ENCODE data around the gene ASIC1.

Gene ASIC1

GRCh38 chr12:50087151-50087550, 29.8 kb downstream of the ASIC1 start:
- ChIA-PET CTCF (interaction anchor here (0.9 to 1.3 kb wide), 2 partner anchors 24 to 86 kb away, joined by 3 to 5 read pairs; no protein-coding TSS in a partner anchor), POLR2A (no interaction called here)
- TF ChIP-seq SP1 (IDR thresholded peaks at IDR 0.05) (no peak), HDGF (IDR thresholded peaks at IDR 0.05; ENCODE audit: borderline replicate concordance) (no peak), TARDBP (IDR thresholded peaks at IDR 0.05) (no peak), CTBP1 (IDR thresholded peaks at IDR 0.05; ENCODE audit: borderline replicate concordance) (no peak), ARNT (IDR thresholded peaks at IDR 0.05) (no peak), FOXA1 (IDR thresholded peaks at IDR 0.05) (no peak), LEF1 (IDR thresholded peaks at IDR 0.05; ENCODE audit: borderline replicate concordance) (no peak)
- no peak for DNase-seq (ENCODE audit: extremely low spot score)

GRCh38 chr12:50087995-50088394, 30.6 kb downstream of the ASIC1 start:
- ChIA-PET POLR2A (interaction anchor here (0.7 kb wide), 1 partner anchor 22 kb away, joined by 3 read pairs; no protein-coding TSS in a partner anchor), CTCF (interaction anchor here (0.9 to 1.3 kb wide), 2 partner anchors 25 to 85 kb away, joined by 3 to 5 read pairs; no protein-coding TSS in a partner anchor)
- DNase-seq (ENCODE audit: extremely low spot score): no peak
- TF ChIP-seq ELF4 (IDR thresholded peaks at IDR 0.05): no peak
- no peak for TF ChIP-seq SUZ12 (IDR thresholded peaks at IDR 0.05)
- no peak for TF ChIP-seq FOXA1 (IDR thresholded peaks at IDR 0.05)
- no peak for TF ChIP-seq ARNT (IDR thresholded peaks at IDR 0.05)
- no peak for TF ChIP-seq FOXM1 (IDR thresholded peaks at IDR 0.05; ENCODE audit: borderline replicate concordance)
- TF ChIP-seq TARDBP (IDR thresholded peaks at IDR 0.05): no peak
- TF ChIP-seq FOXK2 (IDR thresholded peaks at IDR 0.05): no peak
- no peak for TF ChIP-seq HDGF (IDR thresholded peaks at IDR 0.05; ENCODE audit: borderline replicate concordance)
- no peak for TF ChIP-seq NFRKB (IDR thresholded peaks at IDR 0.05)
- TF ChIP-seq SP1 (IDR thresholded peaks at IDR 0.05): no peak
- no peak for TF ChIP-seq L3MBTL2 (conservative IDR thresholded peaks at IDR 0.05)
- no peak for TF ChIP-seq LEF1 (IDR thresholded peaks at IDR 0.05; ENCODE audit: borderline replicate concordance)
- no peak for TF ChIP-seq PKNOX1 (IDR thresholded peaks at IDR 0.05)
- TF ChIP-seq ZNF384 (IDR thresholded peaks at IDR 0.05): no peak
- no peak for TF ChIP-seq BHLHE40 (IDR thresholded peaks at IDR 0.05; ENCODE audit: borderline replicate concordance)
- TF ChIP-seq CTBP1 (IDR thresholded peaks at IDR 0.05; ENCODE audit: borderline replicate concordance): no peak

GRCh38 chr12:50088577-50089335, 31.4 kb downstream of the ASIC1 start:
- ChIA-PET POLR2A (interaction anchor here (0.7 kb wide), 1 partner anchor 22 kb away, joined by 3 read pairs; no protein-coding TSS in a partner anchor), CTCF (interaction anchor here (0.9 to 1.3 kb wide), 3 partner anchors 21 to 84 kb away, joined by 3 to 5 read pairs (median 3); no protein-coding TSS in a partner anchor)
- TF ChIP-seq ARNT (IDR thresholded peaks at IDR 0.05) (no peak), L3MBTL2 (conservative IDR thresholded peaks at IDR 0.05) (no peak), ELF4 (IDR thresholded peaks at IDR 0.05) (no peak), FOXA1 (IDR thresholded peaks at IDR 0.05) (no peak), ZNF384 (IDR thresholded peaks at IDR 0.05) (no peak), NFRKB (IDR thresholded peaks at IDR 0.05) (no peak), FOXK2 (IDR thresholded peaks at IDR 0.05) (no peak), LEF1 (IDR thresholded peaks at IDR 0.05; ENCODE audit: borderline replicate concordance) (no peak), BHLHE40 (IDR thresholded peaks at IDR 0.05; ENCODE audit: borderline replicate concordance) (no peak), SP1 (IDR thresholded peaks at IDR 0.05) (no peak), HDGF (IDR thresholded peaks at IDR 0.05; ENCODE audit: borderline replicate concordance) (no peak), FOXM1 (IDR thresholded peaks at IDR 0.05; ENCODE audit: borderline replicate concordance) (no peak), SUZ12 (IDR thresholded peaks at IDR 0.05) (no peak), CTBP1 (IDR thresholded peaks at IDR 0.05; ENCODE audit: borderline replicate concordance) (no peak), PKNOX1 (IDR thresholded peaks at IDR 0.05) (no peak)
- peak; percentile 59 for DNase-seq (ENCODE audit: extremely low spot score)

- ChIA-PET CTCF (interaction anchor here (0.6 to 1.0 kb wide), 3 partner anchors 11 to 22 kb away, joined by 3 read pairs; no protein-coding TSS in a partner anchor), POLR2A (no interaction called here)
- DNase-seq (ENCODE audit: extremely low spot score): no peak
- no peak for TF ChIP-seq ELF4 (IDR thresholded peaks at IDR 0.05)
- no peak for TF ChIP-seq PKNOX1 (IDR thresholded peaks at IDR 0.05)
- TF ChIP-seq LEF1 (IDR thresholded peaks at IDR 0.05; ENCODE audit: borderline replicate concordance): no peak
- TF ChIP-seq CTBP1 (IDR thresholded peaks at IDR 0.05; ENCODE audit: borderline replicate concordance): no peak
- TF ChIP-seq NFRKB (IDR thresholded peaks at IDR 0.05): no peak
- no peak for TF ChIP-seq ZNF384 (IDR thresholded peaks at IDR 0.05)
- TF ChIP-seq HDGF (IDR thresholded peaks at IDR 0.05; ENCODE audit: borderline replicate concordance): no peak
- no peak for TF ChIP-seq FOXK2 (IDR thresholded peaks at IDR 0.05)
- TF ChIP-seq ARNT (IDR thresholded peaks at IDR 0.05): no peak
- no peak for TF ChIP-seq BHLHE40 (IDR thresholded peaks at IDR 0.05; ENCODE audit: borderline replicate concordance)
- no peak for TF ChIP-seq SUZ12 (IDR thresholded peaks at IDR 0.05)
- TF ChIP-seq TARDBP (IDR thresholded peaks at IDR 0.05): no peak
- TF ChIP-seq FOXA1 (IDR thresholded peaks at IDR 0.05): no peak
- no peak for TF ChIP-seq FOXM1 (IDR thresholded peaks at IDR 0.05; ENCODE audit: borderline replicate concordance)
- no peak for TF ChIP-seq SP1 (IDR thresholded peaks at IDR 0.05)
- TF ChIP-seq L3MBTL2 (conservative IDR thresholded peaks at IDR 0.05): no peak
Measured at GRCh38 chr12:50089730-50090129, 32.3 kb downstream of the ASIC1 start.

- ChIA-PET CTCF (interaction anchor here (0.5 to 0.6 kb wide), 2 partner anchors 12 to 212 kb away, joined by 3 read pairs; no protein-coding TSS in a partner anchor), POLR2A (no interaction called here)
- DNase-seq (ENCODE audit: extremely low spot score): no peak
- TF ChIP-seq TARDBP (IDR thresholded peaks at IDR 0.05) (no peak), FOXM1 (IDR thresholded peaks at IDR 0.05; ENCODE audit: borderline replicate concordance) (no peak), LEF1 (IDR thresholded peaks at IDR 0.05; ENCODE audit: borderline replicate concordance) (no peak), BHLHE40 (IDR thresholded peaks at IDR 0.05; ENCODE audit: borderline replicate concordance) (no peak), ARNT (IDR thresholded peaks at IDR 0.05) (no peak), ELF4 (IDR thresholded peaks at IDR 0.05) (no peak), PKNOX1 (IDR thresholded peaks at IDR 0.05) (no peak), FOXA1 (IDR thresholded peaks at IDR 0.05) (no peak), SP1 (IDR thresholded peaks at IDR 0.05) (no peak), L3MBTL2 (conservative IDR thresholded peaks at IDR 0.05) (no peak), CTBP1 (IDR thresholded peaks at IDR 0.05; ENCODE audit: borderline replicate concordance) (no peak), NFRKB (IDR thresholded peaks at IDR 0.05) (no peak), ZNF384 (IDR thresholded peaks at IDR 0.05) (no peak)
Measured at GRCh38 chr12:50090391-50090790, 33.0 kb downstream of the ASIC1 start.
